ENCODE measurements around the gene PARVG. TPM values are rescaled to one million over a fixed set of nuclear protein-coding genes. Genes with fewer than 3 reads are reported as not detected.

Gene PARVG
- total RNA-seq, 1 experiment from 2014 or later = 13.9 TPM

- POLR2A ChIA-PET (ENCODE audit: low non-redundant PET) = no interaction called here
- CTCF ChIA-PET = no interaction called here
- Histone ChIP-seq H3K9me3 (ENCODE audit: low read depth, low read length, poor library complexity, severe bottlenecking) (no peaks in the 10 kb centered on the region), H3K4me1 (ENCODE audit: insufficient read depth, low read length, poor library complexity, severe bottlenecking) (no peaks in the 10 kb centered on the region), H3K27me3 (replicated peaks; ENCODE audit: insufficient read depth, low read depth, low read length, poor library complexity) (no peaks in the 10 kb centered on the region), H3K36me3 (ENCODE audit: insufficient read depth, low read length, poor library complexity, severe bottlenecking) (no peaks in the 10 kb centered on the region), H3K4me3 (ENCODE audit: low read depth, low read length, poor library complexity, severe bottlenecking) (no peak overlapping the region), H3K27ac (ENCODE audit: low read depth, low read length, poor library complexity, severe bottlenecking) (no peak overlapping the region)
- no TSS peak for BruUV-seq (replicated peaks)
- intact Hi-C loops (cut with micrococcal nuclease; ENCODE audit: unreplicated experiment) = no loop called here
- DNase-seq (ENCODE audit: low spot score) = no peak
- TF ChIP-seq EZH2 (IDR thresholded peaks at IDR 0.05; ENCODE audit: borderline replicate concordance, low read depth, low read length, poor library complexity, severe bottlenecking) (no peak), CTCF (conservative IDR thresholded peaks at IDR 0.05; ENCODE audit: low read depth, low read length) (no peak)
These were observed 26.7 kb downstream of the PARVG start for GRCh38 chr22:44207173-44207980.

- intact Hi-C loops (cut with micrococcal nuclease; ENCODE audit: unreplicated experiment) = no loop called here
- POLR2A ChIA-PET (ENCODE audit: low non-redundant PET) = no interaction called here
- no peaks in the 10 kb centered on the region for H3K9me3 ChIP-seq (ENCODE audit: low read depth, low read length, poor library complexity, severe bottlenecking)
- H3K27me3 ChIP-seq (replicated peaks; ENCODE audit: insufficient read depth, low read depth, low read length, poor library complexity) = no peaks in the 10 kb centered on the region
- TF ChIP-seq CTCF (conservative IDR thresholded peaks at IDR 0.05; ENCODE audit: low read depth, low read length) (no peak), EZH2 (IDR thresholded peaks at IDR 0.05; ENCODE audit: borderline replicate concordance, low read depth, low read length, poor library complexity, severe bottlenecking) (no peak)
- no TSS peak for BruUV-seq (replicated peaks)
- H3K36me3 ChIP-seq (ENCODE audit: insufficient read depth, low read length, poor library complexity, severe bottlenecking) = no peaks in the 10 kb centered on the region
- CTCF ChIA-PET = no interaction called here
- no peak overlapping the region for H3K4me3 ChIP-seq (ENCODE audit: low read depth, low read length, poor library complexity, severe bottlenecking)
- H3K4me1 ChIP-seq (ENCODE audit: insufficient read depth, low read length, poor library complexity, severe bottlenecking) = no peaks in the 10 kb centered on the region
- no peak overlapping the region for H3K27ac ChIP-seq (ENCODE audit: low read depth, low read length, poor library complexity, severe bottlenecking)
- no peak for DNase-seq (ENCODE audit: low spot score)
These were observed 27.2 kb downstream of the PARVG start for GRCh38 chr22:44207981-44208317.

DNA sequence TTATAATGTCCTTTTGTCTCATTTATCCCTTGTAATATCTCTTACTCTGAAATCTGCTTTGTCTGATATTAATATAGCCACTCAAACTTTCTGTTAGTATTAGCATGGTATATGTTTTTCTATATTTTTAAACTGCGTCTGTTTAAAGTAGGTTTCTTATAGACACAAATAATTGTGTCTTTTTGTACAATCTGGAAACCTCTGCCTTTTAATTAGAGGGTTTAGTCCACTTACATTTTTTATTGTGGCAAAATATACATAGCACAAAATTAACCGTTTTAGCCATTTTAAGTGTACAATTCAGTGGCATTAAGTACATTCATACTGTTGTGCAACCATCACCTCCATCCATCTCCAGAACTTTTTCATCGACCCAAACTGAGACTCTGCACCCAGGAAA is 28.6 kb downstream of the PARVG start:
- no peaks in the 10 kb centered on the region for H3K36me3 ChIP-seq (ENCODE audit: insufficient read depth, low read length, poor library complexity, severe bottlenecking)
- no peaks in the 10 kb centered on the region for H3K4me1 ChIP-seq (ENCODE audit: insufficient read depth, low read length, poor library complexity, severe bottlenecking)
- CTCF ChIA-PET = no interaction called here
- intact Hi-C loops (cut with micrococcal nuclease; ENCODE audit: unreplicated experiment) = no loop called here
- BruUV-seq (replicated peaks) = no TSS peak
- H3K27ac ChIP-seq (ENCODE audit: low read depth, low read length, poor library complexity, severe bottlenecking) = no peak overlapping the region
- no peaks in the 10 kb centered on the region for H3K27me3 ChIP-seq (replicated peaks; ENCODE audit: insufficient read depth, low read depth, low read length, poor library complexity)
- POLR2A ChIA-PET (ENCODE audit: low non-redundant PET) = no interaction called here
- TF ChIP-seq EZH2 (IDR thresholded peaks at IDR 0.05; ENCODE audit: borderline replicate concordance, low read depth, low read length, poor library complexity, severe bottlenecking) (no peak), CTCF (conservative IDR thresholded peaks at IDR 0.05; ENCODE audit: low read depth, low read length) (no peak)
- no peak overlapping the region for H3K4me3 ChIP-seq (ENCODE audit: low read depth, low read length, poor library complexity, severe bottlenecking)
- H3K9me3 ChIP-seq (ENCODE audit: low read depth, low read length, poor library complexity, severe bottlenecking) = no peaks in the 10 kb centered on the region
- DNase-seq (ENCODE audit: low spot score) = no peak

Measured in A673 (cell line).